Measurements from ENCODE around the gene RIMKLB.
A peak's percentile ranks its signal among the peaks of the same experiment; 100 is the strongest.

The RIMKLB gene

GRCh38 chr12:8709124-8709830 is 11.5 kb downstream of the RIMKLB start:
- peak overlapping the region; percentile 46; the same call in 1 of the 2 replicates for H3K9ac ChIP-seq (ENCODE audit: low read length)
- H3K4me2 ChIP-seq (ENCODE audit: low read length): peak overlapping the region; percentile 69
- no peaks in the 10 kb centered on the region for H4K20me1 ChIP-seq (ENCODE audit: insufficient read depth, low read length)
- H3F3A ChIP-seq (ENCODE audit: insufficient read depth, low read length): no peaks in the 10 kb centered on the region
- H3K4me1 ChIP-seq (ENCODE audit: insufficient read depth, low read length, severe bottlenecking): peaks cover 48% of the 10 kb centered on the region
- no peaks in the 10 kb centered on the region for H3K9me3 ChIP-seq (ENCODE audit: low read length)
- no peak overlapping the region for H2AFZ ChIP-seq (ENCODE audit: low read length)
- H3K79me2 ChIP-seq (ENCODE audit: insufficient read depth, low read length): peaks cover 85% of the 10 kb centered on the region
- no peaks in the 10 kb centered on the region for H3K9me2 ChIP-seq (ENCODE audit: low read depth, low read length)
- H3K36me3 ChIP-seq (ENCODE audit: insufficient read depth, low read length): peaks cover 27% of the 10 kb centered on the region
- no peak for TF ChIP-seq EZH2 (IDR thresholded peaks at IDR 0.05; ENCODE audit: borderline replicate concordance, low read length)
- no peak for TF ChIP-seq CTCF (IDR thresholded peaks at IDR 0.05; ENCODE audit: low read length)
- H3K27ac ChIP-seq (ENCODE audit: low read depth, low read length, poor library complexity, severe bottlenecking): no peak overlapping the region
- H3K4me3 ChIP-seq (ENCODE audit: low read depth, low read length, poor library complexity, severe bottlenecking): peak overlapping the region; percentile 49
- no peaks in the 10 kb centered on the region for H3K27me3 ChIP-seq (ENCODE audit: insufficient read depth, low read length)

- no peaks in the 10 kb centered on the region for H4K20me1 ChIP-seq (ENCODE audit: insufficient read depth, low read length)
- peaks cover 43% of the 10 kb centered on the region for H3K4me1 ChIP-seq (ENCODE audit: insufficient read depth, low read length, severe bottlenecking)
- H3K4me3 ChIP-seq (ENCODE audit: low read depth, low read length, poor library complexity, severe bottlenecking): no peak overlapping the region
- no peak overlapping the region for H3K9ac ChIP-seq (ENCODE audit: low read length)
- H3K36me3 ChIP-seq (ENCODE audit: insufficient read depth, low read length): peaks cover 44% of the 10 kb centered on the region
- no peak overlapping the region for H3K27ac ChIP-seq (ENCODE audit: low read depth, low read length, poor library complexity, severe bottlenecking)
- H3K4me2 ChIP-seq (ENCODE audit: low read length): no peak overlapping the region
- peaks cover 72% of the 10 kb centered on the region for H3K79me2 ChIP-seq (ENCODE audit: insufficient read depth, low read length)
- H2AFZ ChIP-seq (ENCODE audit: low read length): no peak overlapping the region
- no peaks in the 10 kb centered on the region for H3K9me2 ChIP-seq (ENCODE audit: low read depth, low read length)
- H3K9me3 ChIP-seq (ENCODE audit: low read length): no peaks in the 10 kb centered on the region
- TF ChIP-seq EZH2 (IDR thresholded peaks at IDR 0.05; ENCODE audit: borderline replicate concordance, low read length): no peak
- no peaks in the 10 kb centered on the region for H3F3A ChIP-seq (ENCODE audit: insufficient read depth, low read length)
- no peaks in the 10 kb centered on the region for H3K27me3 ChIP-seq (ENCODE audit: insufficient read depth, low read length)
Observed at GRCh38 chr12:8712572-8712971, 14.8 kb downstream of the RIMKLB start.

- H3K27me3 ChIP-seq (ENCODE audit: insufficient read depth, low read length): no peaks in the 10 kb centered on the region
- H3K9ac ChIP-seq (ENCODE audit: low read length): no peak overlapping the region
- H3K9me2 ChIP-seq (ENCODE audit: low read depth, low read length): no peaks in the 10 kb centered on the region
- TF ChIP-seq CTCF (IDR thresholded peaks at IDR 0.05; ENCODE audit: low read length) (no peak), EZH2 (IDR thresholded peaks at IDR 0.05; ENCODE audit: borderline replicate concordance, low read length) (no peak)
- H3K4me2 ChIP-seq (ENCODE audit: low read length): no peak overlapping the region
- no peak overlapping the region for H3K4me3 ChIP-seq (ENCODE audit: low read depth, low read length, poor library complexity, severe bottlenecking)
- peaks cover 69% of the 10 kb centered on the region for H3K36me3 ChIP-seq (ENCODE audit: insufficient read depth, low read length)
- no peak overlapping the region for H2AFZ ChIP-seq (ENCODE audit: low read length)
- H3K27ac ChIP-seq (ENCODE audit: low read depth, low read length, poor library complexity, severe bottlenecking): no peak overlapping the region
- 0 out of 2 replicates have a peak, but pooled peaks cover 3% of the 10 kb centered on the region for H3F3A ChIP-seq (ENCODE audit: insufficient read depth, low read length)
- H3K79me2 ChIP-seq (ENCODE audit: insufficient read depth, low read length): peaks cover 31% of the 10 kb centered on the region; the same call in 1 of the 2 replicates
- no peaks in the 10 kb centered on the region for H4K20me1 ChIP-seq (ENCODE audit: insufficient read depth, low read length)
- H3K4me1 ChIP-seq (ENCODE audit: insufficient read depth, low read length, severe bottlenecking): peaks cover 17% of the 10 kb centered on the region
- H3K9me3 ChIP-seq (ENCODE audit: low read length): no peaks in the 10 kb centered on the region
Observed at GRCh38 chr12:8722286-8722800, 24.6 kb downstream of the RIMKLB start.
